ENCODE measurements around the gene DIRAS1. TPM values are rescaled to one million over a fixed set of nuclear protein-coding genes. Genes with fewer than 3 reads are reported as not detected.

Gene DIRAS1
- total and polyA plus RNA-seq, 2 of the 4 experiments (the other 2 are of a cell fraction), result 1.4 to 10.3 TPM

- no peak overlapping the region for H4K91ac ChIP-seq (ENCODE audit: insufficient read depth, low read depth, low read length)
- H3K18ac ChIP-seq (ENCODE audit: low read depth, low read length), result no peak overlapping the region
- H3K56ac ChIP-seq (ENCODE audit: extremely low read depth, insufficient read depth, low read length), result no peak overlapping the region
- intact Hi-C loops (cut with micrococcal nuclease) (loop anchor here (2.0 to 10.0 kb wide), 2 partner anchors 43 to 265 kb away; partner anchors contain the start of genes GADD45B and SGTA), dilution Hi-C loops (cut with HindIII; ENCODE audit: low sequenced_read_pairs, unreplicated experiment) (no loop called here), in situ Hi-C loops (cut with MboI; ENCODE audit: low sequenced_read_pairs) (no loop called here)
- no peak overlapping the region for H2BK20ac ChIP-seq (ENCODE audit: low read depth, low read length)
- TF ChIP-seq CTCF (conservative IDR thresholded peaks at IDR 0.05; ENCODE audit: low read depth, low read length), result no peak
- TF ChIP-seq MAFK (IDR thresholded peaks at IDR 0.05; ENCODE audit: low read depth, low read length), result no peak
- TF ChIP-seq SMC3 (IDR thresholded peaks at IDR 0.05; ENCODE audit: low read depth, low read length), result no peak
- TF ChIP-seq ELK1 (IDR thresholded peaks at IDR 0.05; ENCODE audit: borderline replicate concordance, low read depth, low read length), result no peak
- no peak for TF ChIP-seq CHD1 (IDR thresholded peaks at IDR 0.05; ENCODE audit: low read depth, low read length)
- no peak for TF ChIP-seq BHLHE40 (IDR thresholded peaks at IDR 0.05; ENCODE audit: low read depth, low read length)
- no peak for TF ChIP-seq RCOR1 (IDR thresholded peaks at IDR 0.05; ENCODE audit: insufficient replicate concordance, low read length)
- TF ChIP-seq USF2 (IDR thresholded peaks at IDR 0.05; ENCODE audit: low read depth, low read length), result no peak
- TF ChIP-seq MAZ (IDR thresholded peaks at IDR 0.05; ENCODE audit: borderline replicate concordance, low read depth, low read length), result no peak
- TF ChIP-seq RAD21 (IDR thresholded peaks at IDR 0.05; ENCODE audit: low read length), result no peak
- no peak for TF ChIP-seq RFX5 (IDR thresholded peaks at IDR 0.05; ENCODE audit: low read depth, low read length)
- no peak for TF ChIP-seq CEBPB (IDR thresholded peaks at IDR 0.05; ENCODE audit: low read depth, low read length)
- no peak for TF ChIP-seq MXI1 (IDR thresholded peaks at IDR 0.05; ENCODE audit: borderline replicate concordance, low read depth, low read length)
- TF ChIP-seq FOS (IDR thresholded peaks at IDR 0.05; ENCODE audit: low read depth, low read length), result no peak
- no peak for TF ChIP-seq POLR2A (IDR thresholded peaks at IDR 0.05; ENCODE audit: low read depth, low read length)
- no peak for TF ChIP-seq NFE2L2 (IDR thresholded peaks at IDR 0.05; ENCODE audit: low read depth, low read length)
- H3K4me3 ChIP-seq (ENCODE audit: insufficient read depth, low read depth, low read length), result no peak overlapping the region
- no peaks in the 10 kb centered on the region for H3K27me3 ChIP-seq (ENCODE audit: control insufficient read depth, insufficient read depth, low read length)
- no peak overlapping the region for H2BK5ac ChIP-seq (ENCODE audit: low read depth, low read length, poor library complexity, severe bottlenecking)
- no peaks in the 10 kb centered on the region; the same call in 1 of the 2 replicates for H3K4me1 ChIP-seq (ENCODE audit: control insufficient read depth, insufficient read depth, low read length)
- DNase-seq, result no peak
- ATAC-seq (ENCODE audit: low read depth), result no peak
- no peak overlapping the region for H2BK120ac ChIP-seq (ENCODE audit: low read depth, low read length)
- no peak overlapping the region for H2AK5ac ChIP-seq (ENCODE audit: low read depth, low read length)
- H3K36me3 ChIP-seq (ENCODE audit: control insufficient read depth, insufficient read depth, low read length), result peaks cover 17% of the 10 kb centered on the region
- H4K20me1 ChIP-seq (ENCODE audit: insufficient read depth, low read length), result no peaks in the 10 kb centered on the region
- WGBS, 2 experiments (ENCODE audit: extremely low coverage in 2 of 2, insufficient read length in 1 of 2), result no CpG with 5 or more reads among the region's 13 CpGs
- CTCF ChIA-PET, result no interaction called here
- peak overlapping the region; percentile 90 for H2AFZ ChIP-seq (replicated peaks; ENCODE audit: low read length, poor library complexity)
- no peak overlapping the region for H3K27ac ChIP-seq (ENCODE audit: insufficient read depth, low read length)
- no peak overlapping the region for H3K4ac ChIP-seq (ENCODE audit: low read depth, low read length)
- H4K8ac ChIP-seq (ENCODE audit: low read depth in 2 of 2, low read length in 2 of 2), result no peak overlapping the region
- H3K79me1 ChIP-seq (ENCODE audit: low read depth in 1 of 2, low read length in 2 of 2), result peaks cover 11 to 26% of the 10 kb centered on the region in 2 experiments; a peak in 3 of 4 replicates
- no peak overlapping the region for H3K23ac ChIP-seq (ENCODE audit: low read depth, low read length)
- POLR2A ChIA-PET (ENCODE audit: unreplicated experiment), result no interaction called here
- H3K14ac ChIP-seq (replicated peaks; ENCODE audit: low read depth, low read length), result no peak overlapping the region
- H3K9me1 ChIP-seq (ENCODE audit: insufficient read depth, low read length), result 0 out of 2 replicates have a peak, but pooled peaks cover 2% of the 10 kb centered on the region
- H2BK15ac ChIP-seq (ENCODE audit: low read depth, low read length), result no peak overlapping the region
- H2AK9ac ChIP-seq (replicated peaks; ENCODE audit: low read depth, low read length, poor library complexity), result no peak overlapping the region
- no TSS peak for BruUV-seq (replicated peaks)
- H3K9me3 ChIP-seq (ENCODE audit: control insufficient read depth, insufficient read depth, low read length), result no peaks in the 10 kb centered on the region; the same call in 1 of the 2 replicates
- H3K4me2 ChIP-seq (ENCODE audit: low read depth, low read length), result no peak overlapping the region
- no peak overlapping the region for H3K9ac ChIP-seq (ENCODE audit: low read depth, low read length)
- no peak overlapping the region for H4K5ac ChIP-seq (ENCODE audit: low read depth, low read length)
These were observed 19.1 kb upstream of the DIRAS1 start for GRCh38 chr19:2740314-2740656.
